AG09309 (cell line): Measurements from ENCODE around the gene SUGP1.

Experiments used
- DNase-seq: peaks from one replicate; pipeline ENCODE4 v3.0.0-alpha.2; 2010; ENCODE audit warnings: low read depth
- H3K4me3 ChIP-seq: 2 replicates; pipeline ENCODE4 v1.5.1; 2011; ENCODE audit warnings: mild to moderate bottlenecking, low read depth, low read length, moderate library complexity; ENCODE audit not compliant: control insufficient read depth
- CTCF ChIP-seq: IDR thresholded peaks from 2 replicates; pipeline ENCODE4 v1.5.1; 2011; ENCODE audit warnings: mild to moderate bottlenecking, low read depth, low read length, inconsistent platforms; ENCODE audit not compliant: insufficient read depth, control insufficient read depth; ENCODE audit errors: missing control alignments

Gene SUGP1

GRCh38 chr19:19320361-19321140 lies at the start of gene SUGP1, which contains the start of gene MAU2:
Gene SUGP1, minus strand, starts transcription at chr19:19320509. Its CDS starts 13 bp downstream, at chr19:19320496.
Gene MAU2, plus strand, starts transcription at chr19:19320829. Its CDS starts 31 bp downstream, at chr19:19320860.
- peak; percentile 46 for DNase-seq
- peak; percentile 37 for TF ChIP-seq CTCF
- peak within 1 kb of the TSS; percentile 99 for H3K4me3 ChIP-seq

DNA sequence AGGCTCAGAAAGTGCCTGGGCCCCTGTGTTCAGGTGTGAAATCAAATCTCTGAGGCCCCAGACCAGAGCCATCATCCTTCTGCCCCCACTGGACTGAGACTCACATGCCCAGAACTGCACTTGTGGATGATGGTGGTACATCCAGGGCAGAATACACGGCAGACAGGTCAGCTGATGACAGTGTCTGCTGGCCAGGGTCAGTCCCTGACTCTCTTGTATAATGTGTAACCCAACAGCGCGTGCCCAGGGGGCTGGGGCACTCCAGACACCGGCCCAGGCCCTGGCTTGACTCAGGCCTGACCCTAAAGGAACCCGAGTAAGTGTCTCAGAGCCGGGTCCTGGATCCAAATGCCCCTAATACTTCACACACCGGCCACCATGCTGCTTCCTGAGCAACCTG lies 47.8 kb upstream of the SUGP1 start:
- no peak overlapping the region for H3K4me3 ChIP-seq
- no peak for TF ChIP-seq CTCF
- no peak for DNase-seq

GRCh38 chr19:19366434-19367396 lies 46.4 kb upstream of the SUGP1 start:
- peak; percentile 98 for TF ChIP-seq CTCF
- no peak overlapping the region for H3K4me3 ChIP-seq
- no peak for DNase-seq

DNA sequence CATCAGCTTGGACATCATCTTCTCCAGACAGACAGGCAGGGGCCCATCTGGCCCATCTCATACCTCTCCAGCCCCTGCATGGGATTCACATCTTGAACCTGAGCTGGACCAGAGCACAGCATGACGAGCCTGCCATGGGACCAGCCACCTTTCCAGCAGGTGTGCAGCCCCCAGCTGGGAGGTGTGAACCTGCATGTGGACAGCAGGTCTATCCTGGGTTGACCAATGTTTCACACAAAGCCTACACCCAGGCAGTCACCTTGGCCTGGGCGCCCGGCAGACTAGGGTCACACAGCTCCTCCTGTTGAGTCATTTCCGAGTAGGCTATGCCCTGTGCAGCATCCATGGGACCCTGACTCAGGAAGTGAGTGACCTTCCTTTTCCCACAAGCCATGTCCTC lies 41.8 kb upstream of the SUGP1 start:
- TF ChIP-seq CTCF, result no peak
- no peak overlapping the region for H3K4me3 ChIP-seq
- DNase-seq, result no peak

GRCh38 chr19:19361075-19361594 lies 40.8 kb upstream of the SUGP1 start:
- no peak overlapping the region for H3K4me3 ChIP-seq
- DNase-seq, result peak; percentile 50
- peak; percentile 80 for TF ChIP-seq CTCF

DNA sequence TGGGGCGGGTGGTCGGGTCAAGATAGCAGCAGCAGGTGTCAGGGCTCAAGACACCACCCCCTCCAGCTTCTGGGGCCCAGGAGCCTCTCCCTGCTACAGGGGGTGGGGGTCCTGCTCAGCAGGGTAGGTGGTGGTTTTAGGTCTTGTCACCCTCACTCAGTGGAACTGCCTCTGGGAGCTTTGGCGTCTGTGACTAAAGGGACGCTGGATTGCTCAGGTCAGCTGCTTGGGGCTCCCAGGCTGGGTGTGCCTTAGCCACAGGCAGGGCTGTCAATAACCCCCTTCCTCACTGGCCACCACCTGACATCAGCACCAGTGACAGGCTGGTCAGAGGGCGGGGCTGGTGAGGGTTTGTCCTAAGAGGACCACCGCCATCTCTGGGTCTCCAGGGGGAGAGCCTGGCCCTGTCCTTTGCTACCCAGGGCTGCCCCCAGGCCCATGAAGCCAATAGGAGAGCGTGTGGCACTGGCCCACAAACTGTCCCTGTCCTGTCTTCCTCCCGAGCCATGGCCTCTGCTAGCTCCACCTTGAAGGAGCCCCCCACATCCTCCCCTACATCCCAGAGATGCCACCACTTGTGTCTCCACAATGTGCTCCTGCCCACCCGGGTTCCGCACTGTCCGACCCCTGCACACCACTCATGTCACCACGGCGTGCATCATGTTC lies 36.7 kb upstream of the SUGP1 start:
- no peak for TF ChIP-seq CTCF
- no peak overlapping the region for H3K4me3 ChIP-seq
- no peak for DNase-seq
